ENCODE results near the gene HMCN1.

- TF ChIP-seq POLR2AphosphoS5 (IDR thresholded peaks at IDR 0.05; ENCODE audit: low read depth, low read length) (no peak), REST (IDR thresholded peaks at IDR 0.05; ENCODE audit: insufficient read depth in 1 of 2, low read depth in 2 of 2, low read length in 2 of 2) (no peak), SIN3A (IDR thresholded peaks at IDR 0.05; ENCODE audit: borderline replicate concordance, insufficient read depth, low read length) (no peak), FOXP2 (optimal IDR thresholded peaks at IDR 0.05; ENCODE audit: borderline replicate concordance, extremely low read depth, extremely low read length, insufficient read depth) (no peak)
Observed at GRCh38 chr1:185864889-185865517, 130.8 kb downstream of the HMCN1 start.
